HL-60/S4 (cell line): Measurements from ENCODE around the gene CORO2B.

Experiments
- in situ Hi-C: fragments of 300-500 bp; cut with MboI; formaldehyde crosslinking; loops from 2 replicates; pipeline ENCODE4 v1.14.3; 2022; ENCODE audit warnings: low sequenced_read_pairs

Gene CORO2B

GRCh38 chr15:68587769-68588385 lies 9.1 kb downstream of the CORO2B start:
- in situ Hi-C loops, result no loop called here

- in situ Hi-C loops, result no loop called here
Measured at GRCh38 chr15:68589053-68589452, 10.3 kb downstream of the CORO2B start.

DNA sequence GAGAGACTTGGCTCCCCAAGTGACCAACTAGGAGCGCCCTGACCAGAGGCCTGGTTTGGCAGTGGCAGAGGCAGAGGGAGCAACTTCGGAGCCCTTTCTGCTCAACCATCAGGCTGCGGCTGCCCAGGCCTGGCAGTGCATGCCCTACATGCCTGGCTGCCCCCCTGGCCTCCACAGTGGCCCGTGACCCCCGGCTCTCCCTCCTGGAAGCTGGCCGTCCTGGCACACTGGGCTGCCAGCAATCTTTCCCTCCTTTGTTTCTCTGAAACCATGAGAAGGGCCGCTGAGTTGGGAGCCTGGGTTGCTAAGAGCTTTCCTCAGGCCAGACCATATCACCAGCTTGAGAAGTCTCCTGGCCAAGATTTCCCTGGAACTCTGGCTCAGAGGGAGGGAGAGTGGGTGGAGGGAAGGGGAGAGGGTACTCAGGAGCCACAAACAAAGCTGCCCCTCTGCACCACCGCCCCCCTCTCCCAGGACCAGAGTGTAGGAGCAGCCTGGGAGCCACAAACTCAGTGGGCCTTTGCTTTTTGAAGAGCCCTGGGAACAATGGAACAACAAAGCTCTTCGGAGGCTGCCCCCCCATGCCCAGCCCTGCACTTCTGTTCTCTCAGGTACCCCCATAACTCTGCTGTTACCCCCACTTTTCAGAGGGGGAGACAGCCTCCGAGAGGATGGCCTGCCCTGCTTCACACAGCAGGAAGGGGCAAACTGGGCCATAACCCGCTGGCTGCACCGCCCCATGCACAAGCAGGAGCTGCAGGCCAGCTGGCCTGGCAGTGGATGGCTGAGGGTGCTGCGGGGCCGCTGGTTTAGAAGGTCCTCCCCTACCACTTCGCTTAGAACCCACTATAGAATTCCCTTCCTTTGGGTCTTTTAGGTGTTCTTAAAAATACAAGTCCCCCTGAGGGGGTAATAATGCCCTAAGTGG lies 11.3 kb downstream of the CORO2B start:
- in situ Hi-C loops, result no loop called here

DNA sequence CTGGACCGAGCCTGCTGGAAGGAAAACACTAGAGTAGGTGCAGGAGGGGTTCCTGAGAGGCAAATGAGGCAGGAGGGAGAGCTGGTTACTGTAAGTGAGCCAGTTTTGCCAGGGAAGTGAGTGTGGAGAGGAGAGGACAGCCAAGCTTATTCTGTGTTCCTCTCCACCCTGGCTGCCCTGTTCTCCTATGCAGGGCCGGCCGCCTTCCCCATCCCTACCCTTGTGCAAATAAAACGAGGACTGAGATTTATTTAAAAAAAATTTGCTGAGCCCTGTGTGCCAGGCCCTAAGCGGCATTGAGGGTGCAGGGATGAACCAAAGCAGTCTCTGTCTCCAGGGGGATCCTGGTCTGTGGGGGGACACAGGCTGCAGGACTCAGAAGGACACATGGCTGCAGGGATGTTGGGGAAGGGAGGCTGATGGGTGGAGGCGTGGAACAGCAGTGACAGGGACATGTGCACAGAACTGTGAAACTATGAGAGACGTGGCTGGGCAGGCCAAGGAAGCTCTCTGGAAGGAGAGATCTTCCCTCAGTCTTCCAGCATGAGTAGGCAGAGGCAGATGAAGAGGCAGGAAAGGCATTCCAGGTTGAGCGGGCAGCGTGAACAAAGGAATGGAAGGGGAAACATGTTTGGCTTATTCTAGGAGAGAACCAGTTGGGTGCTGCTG lies 12.1 kb downstream of the CORO2B start:
- in situ Hi-C loops, result no loop called here

GRCh38 chr15:68592054-68592453 lies 13.3 kb downstream of the CORO2B start:
- in situ Hi-C loops, result no loop called here

- in situ Hi-C loops, result no loop called here
Measured at GRCh38 chr15:68592544-68592943, 13.8 kb downstream of the CORO2B start.

DNA sequence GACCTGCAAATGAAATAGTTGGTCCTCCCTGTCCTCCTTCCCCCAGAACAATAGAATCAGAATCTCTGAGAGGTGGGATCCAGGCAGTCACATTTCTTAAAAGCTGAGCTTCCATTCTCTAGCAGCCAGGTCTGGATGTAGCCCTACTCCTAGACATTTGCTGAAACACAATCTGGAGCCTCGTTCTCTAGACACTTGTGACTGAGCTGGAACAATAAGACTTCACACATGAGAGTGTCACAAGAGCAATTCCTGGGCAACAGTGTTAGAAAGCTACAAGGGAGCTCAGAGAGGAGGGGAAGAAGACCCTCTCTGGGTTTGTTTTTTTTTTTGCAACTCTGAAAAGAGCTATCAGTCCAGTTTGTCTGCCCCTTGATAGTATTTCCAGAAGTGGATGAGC lies 14.5 kb downstream of the CORO2B start:
- in situ Hi-C loops, result no loop called here

GRCh38 chr15:68593828-68594532 lies 15.2 kb downstream of the CORO2B start:
- in situ Hi-C loops, result no loop called here

DNA sequence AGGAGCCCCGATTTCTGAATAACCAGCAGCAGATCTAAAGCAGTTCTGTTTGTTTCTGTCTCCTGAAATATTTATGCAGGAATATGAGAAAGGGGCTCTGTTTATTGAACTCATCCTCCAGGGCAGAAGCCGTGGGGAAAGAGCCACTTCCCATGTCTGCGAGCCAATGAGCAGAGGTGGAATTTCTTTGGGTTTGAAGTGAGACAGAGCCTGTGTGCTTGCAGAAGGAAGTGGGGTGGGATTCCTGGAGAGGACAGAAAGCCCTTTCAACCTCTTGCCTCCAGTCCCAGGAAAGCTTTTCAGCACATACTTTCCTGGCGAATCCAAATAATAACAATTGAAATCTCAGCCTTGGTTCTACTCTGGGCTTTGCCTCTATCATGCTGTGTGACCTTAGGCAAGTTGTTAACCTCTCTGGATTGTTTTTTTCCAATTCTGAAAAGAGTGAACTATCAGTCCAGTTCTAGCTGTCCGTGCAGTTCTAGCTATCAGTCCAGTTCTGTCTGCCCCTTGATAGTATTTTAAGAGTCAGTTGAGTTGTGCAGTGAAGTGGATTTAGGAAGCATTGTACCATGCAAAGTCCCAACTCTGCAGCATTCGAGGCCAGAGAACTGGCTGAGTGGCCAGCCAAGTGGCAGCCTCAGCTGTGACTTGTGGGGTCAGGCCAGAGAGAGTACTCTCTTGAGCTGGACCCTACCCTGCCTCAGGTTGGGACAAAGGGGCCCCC lies 15.9 kb downstream of the CORO2B start:
- in situ Hi-C loops, result no loop called here

GRCh38 chr15:68595260-68595564 lies 16.4 kb downstream of the CORO2B start:
- in situ Hi-C loops, result no loop called here

GRCh38 chr15:68595761-68596160 lies 17.0 kb downstream of the CORO2B start:
- in situ Hi-C loops, result no loop called here

GRCh38 chr15:68596691-68597090 lies 17.9 kb downstream of the CORO2B start:
- in situ Hi-C loops, result no loop called here

GRCh38 chr15:68597581-68597980 lies 18.8 kb downstream of the CORO2B start:
- in situ Hi-C loops, result no loop called here

GRCh38 chr15:68598171-68599152 lies 19.7 kb downstream of the CORO2B start:
- in situ Hi-C loops, result no loop called here

DNA sequence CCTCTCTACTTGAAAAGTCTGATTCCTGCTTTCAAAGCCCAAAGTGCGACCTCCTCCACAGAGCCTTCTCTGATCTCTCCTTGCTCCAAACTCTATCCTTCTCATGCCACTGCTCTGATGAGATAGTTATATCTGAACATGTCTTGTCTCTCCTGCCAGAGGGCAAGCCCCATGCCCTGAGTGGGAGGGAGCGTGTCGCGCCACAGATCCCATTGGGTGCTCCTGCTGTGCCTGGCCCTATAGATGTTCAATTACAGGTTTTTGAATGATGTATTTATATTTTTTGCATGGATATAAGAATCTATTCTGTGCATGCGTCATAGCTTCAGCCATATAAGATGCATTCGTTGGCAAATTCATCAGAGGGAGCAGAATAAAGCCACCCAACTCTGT lies 20.4 kb downstream of the CORO2B start:
- in situ Hi-C loops, result no loop called here

DNA sequence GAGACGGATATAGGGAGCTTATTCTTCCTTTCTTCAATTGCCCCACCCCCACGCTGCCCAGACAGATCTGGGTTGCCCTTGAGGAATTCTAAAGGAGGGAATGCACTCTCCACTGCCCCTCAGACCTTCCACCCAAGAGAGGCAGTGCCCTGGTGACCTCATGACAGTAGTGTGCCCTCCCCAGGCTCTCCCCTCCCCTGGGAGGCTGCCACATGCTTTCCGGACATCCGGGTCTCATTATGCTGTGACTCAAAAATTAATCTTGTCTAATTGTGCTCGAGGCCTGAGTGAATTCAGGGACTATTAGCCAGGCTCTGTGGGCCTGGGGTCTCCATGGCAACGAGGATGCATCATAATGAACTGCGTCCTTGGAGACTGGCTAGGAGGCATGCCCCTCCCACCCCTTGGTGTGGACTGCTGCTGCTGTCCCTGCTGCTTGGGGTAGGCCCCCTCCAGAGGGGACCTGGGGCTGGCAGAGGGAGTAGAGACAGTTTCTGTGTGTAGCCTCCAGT lies 20.8 kb downstream of the CORO2B start:
- in situ Hi-C loops, result no loop called here

DNA sequence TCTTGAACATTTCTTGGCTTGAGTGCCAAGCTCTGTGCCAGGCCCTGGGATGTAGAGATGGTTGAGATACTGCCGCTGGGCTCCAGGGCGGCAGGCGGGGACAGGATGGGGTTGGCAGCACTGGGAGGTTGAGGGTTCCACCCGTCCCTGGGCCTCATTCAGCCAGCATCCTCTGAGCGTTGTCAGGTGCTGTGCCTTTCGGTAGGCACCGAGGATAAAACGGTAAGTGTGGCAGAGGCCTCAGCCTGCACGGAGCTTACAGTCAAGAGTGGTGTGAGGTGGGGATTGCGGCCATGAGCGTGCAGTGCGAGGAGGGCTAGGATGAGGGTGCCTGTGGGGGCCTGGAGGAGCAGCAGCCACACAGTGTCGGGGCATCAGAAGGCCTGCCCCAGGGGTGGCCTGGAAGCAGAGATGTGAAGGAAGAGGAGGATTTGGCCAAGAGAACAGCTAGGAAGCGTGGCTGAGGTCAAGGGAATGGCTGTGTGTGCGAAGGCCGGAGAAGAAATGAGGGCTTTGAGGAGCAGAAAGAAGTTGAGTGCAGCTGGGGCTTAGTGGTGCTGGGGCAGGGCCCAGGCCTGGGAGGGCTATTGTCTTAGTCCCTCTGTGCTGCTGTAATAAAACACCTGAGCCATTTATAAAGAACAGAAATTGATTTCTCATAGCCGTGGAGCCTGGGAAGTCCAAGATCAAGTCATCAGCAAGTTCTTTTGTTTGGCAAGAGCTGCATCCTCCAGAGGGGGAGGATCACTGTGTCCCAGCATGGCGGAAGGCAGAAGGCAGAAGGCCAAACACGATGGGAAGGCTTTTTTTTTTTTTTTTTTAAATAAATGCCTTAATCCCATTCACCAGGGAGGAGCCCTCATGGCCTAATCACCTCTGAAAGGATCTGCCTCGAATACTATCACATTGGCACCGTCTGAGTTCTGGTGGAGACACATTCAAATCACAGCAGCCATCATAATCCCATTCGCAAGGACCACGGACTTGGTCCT lies 22.7 kb downstream of the CORO2B start:
- in situ Hi-C loops, result no loop called here
